HFF-Myc (cell line): Measurements from ENCODE around the gene ARSA.

Source experiments
- DNase-seq: peaks from one replicate; pipeline ENCODE4 v3.0.0-alpha.2; 2011; ENCODE audit warnings: low read depth; ENCODE audit errors: extremely low read depth
- H3K4me3 ChIP-seq: replicated peaks from 2 replicates; pipeline ENCODE4 v1.5.1; 2011; ENCODE audit warnings: low read depth, mild to moderate bottlenecking, control low read depth, low read length
- CTCF ChIP-seq: IDR thresholded peaks from 2 replicates; pipeline ENCODE4 v1.5.1; 2012; ENCODE audit warnings: mild to moderate bottlenecking, low read depth, low read length, control low read depth; ENCODE audit errors: missing control alignments

The ARSA gene

GRCh38 chr22:50613291-50613981 lies 14.5 kb downstream of the ARSA start:
- no peak overlapping the region for H3K4me3 ChIP-seq
- no peak for DNase-seq
- TF ChIP-seq CTCF: no peak

- no peak for TF ChIP-seq CTCF
- DNase-seq: no peak
- no peak overlapping the region for H3K4me3 ChIP-seq
Observed at GRCh38 chr22:50612528-50613221, 15.3 kb downstream of the ARSA start.

- TF ChIP-seq CTCF: no peak
- DNase-seq: no peak
- H3K4me3 ChIP-seq: no peak overlapping the region
Observed at GRCh38 chr22:50612168-50612527, 15.8 kb downstream of the ARSA start.

- no peak for TF ChIP-seq CTCF
- DNase-seq: no peak
- no peak overlapping the region for H3K4me3 ChIP-seq
Observed at GRCh38 chr22:50611341-50612060, 16.5 kb downstream of the ARSA start.

GRCh38 chr22:50610581-50610980 lies 17.4 kb downstream of the ARSA start:
- no peak for TF ChIP-seq CTCF
- H3K4me3 ChIP-seq: no peak overlapping the region
- no peak for DNase-seq

DNA sequence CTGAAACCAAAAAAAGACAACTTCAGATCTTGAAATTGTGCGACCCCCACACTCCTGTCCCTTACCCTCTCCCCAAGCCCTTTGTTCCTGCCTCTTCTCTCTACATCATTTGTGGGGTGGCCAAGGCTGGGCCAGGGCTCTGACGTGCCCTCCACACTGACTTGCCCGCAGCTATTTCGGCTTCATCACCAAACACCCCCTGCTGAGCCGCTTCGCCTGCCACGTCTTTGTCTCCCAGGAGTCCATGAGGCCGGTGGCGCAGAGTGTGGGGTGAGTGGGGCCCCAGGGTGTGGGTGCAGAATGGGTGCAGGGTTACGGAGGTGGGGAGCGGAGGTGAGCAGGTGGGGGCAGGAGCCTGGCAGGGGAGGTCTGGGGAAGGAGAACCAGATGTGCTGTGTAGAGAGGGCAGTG lies 17.9 kb downstream of the ARSA start:
- no peak for TF ChIP-seq CTCF
- DNase-seq: no peak
- H3K4me3 ChIP-seq: no peak overlapping the region
